Breast epithelium (tissue), 4 donors: ENCODE data around the gene SLC22A14. TPM values are rescaled to one million over a fixed set of nuclear protein-coding genes. Genes with fewer than 3 reads are reported as not detected.
"Not testable (repeated sequence)": the region's sequence is repeated elsewhere in the genome, so short reads cannot be mapped to it uniquely, and the experiment has no call there.

Experiments
- DNase-seq, 2 donors: peaks; one replicate each; pipeline ENCODE4 v3.0.0-alpha.2; 2019; ENCODE audit warnings: low spot score in 2 of 2
- H3K27ac ChIP-seq, 2 donors: fragments of 200-600 bp; sonication (generic) in 1 of 2; one replicate each; pipeline ENCODE4 v1.5.1; 2016 to 2019; ENCODE audit warnings: mild to moderate bottlenecking in 1 of 2
- H3K27me3 ChIP-seq, 2 donors: fragments of 200-600 bp; sonication (generic) in 1 of 2; one replicate each; pipeline versions ENCODE4 v1.5.1 to v1.6.0; 2017 to 2019; ENCODE audit warnings: control low read depth in 1 of 2, mild to moderate bottlenecking in 1 of 2
- H3K36me3 ChIP-seq: fragments of 200-600 bp; one replicate; pipeline ENCODE4 v1.5.1; 2019
- H3K4me1 ChIP-seq, 2 donors: fragments of 200-600 bp; sonication (generic); one replicate each; pipeline ENCODE4 v1.5.1; 2016 to 2019; ENCODE audit warnings: control low read depth in 1 of 2
- H3K4me3 ChIP-seq, 3 donors: fragments of 200-600 bp; sonication (generic); 1 replicate in 2 of 3; 2 replicates in 1 of 3; pipeline ENCODE4 v1.5.1; 2016 to 2019; ENCODE audit warnings: mild to moderate bottlenecking in 3 of 3, moderate library complexity in 2 of 3
- H3K9me3 ChIP-seq, 2 donors: fragments of 200-600 bp; sonication (generic) in 1 of 2; one replicate each; pipeline ENCODE4 v1.5.1; 2016 to 2019; ENCODE audit warnings: control low read depth in 1 of 2
- CTCF ChIP-seq, 3 donors: fragments of 450-650 bp; IDR thresholded peaks; one replicate each; pipeline ENCODE4 v1.5.1; 2016 to 2017; ENCODE audit warnings: antibody characterized with exemption in 3 of 3, mild to moderate bottlenecking in 3 of 3, moderate library complexity in 3 of 3
- POLR2A ChIP-seq: fragments of 450-650 bp; IDR thresholded peaks from one replicate; pipeline ENCODE4 v1.6.1; 2016; ENCODE audit warnings: antibody characterized with exemption, mild to moderate bottlenecking, moderate library complexity
- POLR2AphosphoS5 ChIP-seq, 3 donors: sonication (generic); formaldehyde crosslinking; IDR thresholded peaks; one replicate each; pipeline ENCODE4 v1.6.1; 2017; ENCODE audit warnings: antibody characterized with exemption in 3 of 3
- intact Hi-C: fragments of 100-400 bp; cut with DNase I; formaldehyde crosslinking; loops from one replicate; pipeline ENCODE4 v1.15.1; 2023; ENCODE audit warnings: low total_unique reads
- total RNA-seq, 3 donors: library from RNA; depleted of rRNA; stranded (reverse); fragments of >200 nt; gene quantifications; one replicate each; pipeline ENCODE4 v1.1.0, GENCODE V29; 2016

The SLC22A14 gene
- total RNA-seq, 3 donors from 2014 or later = 0.29 TPM; not detected in 2

GRCh38 chr3:38317192-38317759 lies 35.2 kb downstream of the SLC22A14 start:
- Histone ChIP-seq H3K27me3 (no peaks in the 10 kb centered on the region), H3K36me3 (no peaks in the 10 kb centered on the region), H3K4me1 (no peaks in the 10 kb centered on the region), H3K27ac (no peak overlapping the region), H3K9me3 (peaks cover 0 to 6% of the 10 kb centered on the region in 2 donors), H3K4me3 (no peak overlapping the region)
- intact Hi-C loops = no loop called here
- TF ChIP-seq CTCF (IDR thresholded peaks at IDR 0.05) = no peak
- TF ChIP-seq POLR2A = no peak
- no peak for TF ChIP-seq POLR2AphosphoS5 (IDR thresholded peaks at IDR 0.05)
- no peak for DNase-seq

- no peak overlapping the region for H3K27ac ChIP-seq
- intact Hi-C loops = no loop called here
- TF ChIP-seq POLR2AphosphoS5 (IDR thresholded peaks at IDR 0.05) (no peak), POLR2A (no peak), CTCF (IDR thresholded peaks at IDR 0.05) (no peak)
- H3K9me3 ChIP-seq = peaks cover 0 to 6% of the 10 kb centered on the region in 2 donors
- H3K4me1 ChIP-seq = no peaks in the 10 kb centered on the region
- no peaks in the 10 kb centered on the region for H3K27me3 ChIP-seq
- no peak for DNase-seq
- H3K36me3 ChIP-seq = no peaks in the 10 kb centered on the region
- H3K4me3 ChIP-seq = no peak overlapping the region
Measured at GRCh38 chr3:38318766-38319671, 36.9 kb downstream of the SLC22A14 start.

GRCh38 chr3:38320638-38321037 lies 38.5 kb downstream of the SLC22A14 start:
- not testable (repeated sequence) for H3K36me3 ChIP-seq, H3K4me1 ChIP-seq, H3K4me3 ChIP-seq, H3K27me3 ChIP-seq, H3K27ac ChIP-seq, DNase-seq, H3K9me3 ChIP-seq
- intact Hi-C loops = loop anchor here (10.0 kb wide), 1 partner anchor 1534 kb away; no protein-coding TSS in a partner anchor

- no peak overlapping the region for H3K4me3 ChIP-seq
- H3K27ac ChIP-seq = no peak overlapping the region
- no peaks in the 10 kb centered on the region for H3K4me1 ChIP-seq
- no peaks in the 10 kb centered on the region for H3K36me3 ChIP-seq
- intact Hi-C loops = loop anchor here (10.0 kb wide), 1 partner anchor 1532 kb away; no protein-coding TSS in a partner anchor
- H3K27me3 ChIP-seq = no peaks in the 10 kb centered on the region
- no peak for DNase-seq
- no peak for TF ChIP-seq POLR2AphosphoS5 (IDR thresholded peaks at IDR 0.05)
- no peak for TF ChIP-seq POLR2A
- no peak for TF ChIP-seq CTCF (IDR thresholded peaks at IDR 0.05)
- H3K9me3 ChIP-seq = peaks cover 0 to 8% of the 10 kb centered on the region in 2 donors
Measured at GRCh38 chr3:38323060-38323459, 41.0 kb downstream of the SLC22A14 start.

- Histone ChIP-seq H3K27ac (no peak overlapping the region), H3K4me1 (no peaks in the 10 kb centered on the region), H3K27me3 (no peaks in the 10 kb centered on the region), H3K36me3 (no peaks in the 10 kb centered on the region), H3K9me3 (peaks cover 0 to 8% of the 10 kb centered on the region in 2 donors), H3K4me3 (no peak overlapping the region)
- intact Hi-C loops = loop anchor here (10.0 kb wide), 1 partner anchor 1530 kb away; no protein-coding TSS in a partner anchor
- TF ChIP-seq CTCF (IDR thresholded peaks at IDR 0.05) (no peak), POLR2AphosphoS5 (IDR thresholded peaks at IDR 0.05) (no peak), POLR2A (no peak)
- DNase-seq = no peak
Measured at GRCh38 chr3:38325256-38325655, 43.2 kb downstream of the SLC22A14 start.
